K562 (cell line): ENCODE measurements around the gene SETD4. TPM values are rescaled to one million over a fixed set of nuclear protein-coding genes. Genes with fewer than 3 reads are reported as not detected.
A peak's percentile ranks its signal among the peaks of the same experiment; 100 is the strongest.

Experiments
- KHSRP ChIP-seq: fragments of 450-650 bp; IDR thresholded peaks from 2 replicates; pipeline ENCODE4 v1.6.1; 2017
- polyA plus RNA-seq, 8 experiments: library from polyadenylated mRNA; depleted of rRNA in 4 of 8; stranded (reverse) in 5 of 8; unstranded in 3 of 8; fragments of >200 nt; fragmentation: Nextera tagmentation in 2 of 8; fragmentation: Illumina TruSeq in 1 of 8; extraction: Ambion mirVana in 2 of 8; extraction: Trizol in 1 of 8; gene quantifications; 2 replicates each; pipeline versions ENCODE4 v1.2.1 to v1.2.3, GENCODE V29; 2011 to 2014; ENCODE audit warnings: inconsistent platforms in 1 of 8, missing spikeins in 1 of 8
- total RNA-seq, 7 experiments: library from RNA; depleted of rRNA in 6 of 7; stranded (reverse); fragments of >200 nt in 6 of 7; fragmentation: Illumina TruSeq in 2 of 7; extraction: Trizol in 2 of 7; gene quantifications; 2 replicates each; pipeline versions ENCODE4 v1.2.1 to v1.2.3, GENCODE V29; 2011 to 2021; ENCODE audit warnings: low replicate concordance in 1 of 7
- TF ChIP-seq, protein P1 (sequence below), 2 experiments: fragments of 450-650 bp in 1 of 2; sonication (generic) in 1 of 2; formaldehyde crosslinking in 1 of 2; IDR thresholded peaks; 2 replicates each; pipeline versions ENCODE4 v1.7.1 to v1.9.0; 2016 to 2022; ENCODE audit warnings: inconsistent platforms in 1 of 2, mild to moderate bottlenecking in 1 of 2, missing genetic modification reagents in 1 of 2
- TF ChIP-seq, protein P2 (sequence below): fragments of 450-650 bp; IDR thresholded peaks from 2 replicates; pipeline ENCODE4 v1.6.1; 2017; ENCODE audit warnings: antibody characterized with exemption
- TF ChIP-seq, protein P3 (sequence below): fragments of 450-650 bp; formaldehyde crosslinking; IDR thresholded peaks from 2 replicates; pipeline ENCODE4 v1.4.0; 2022; ENCODE audit warnings: missing genetic modification characterization
- TF ChIP-seq, protein P4 (sequence below): fragments of 450-650 bp; IDR thresholded peaks from 2 replicates; pipeline ENCODE4 v1.6.1; 2016; ENCODE audit warnings: borderline replicate concordance
- TF ChIP-seq, protein P5 (sequence below): fragments of 200-400 bp; formaldehyde crosslinking; IDR thresholded peaks from 2 replicates; pipeline ENCODE4 v1.6.1; 2017; ENCODE audit warnings: mild to moderate bottlenecking, low read depth, low read length, moderate library complexity
- TF ChIP-seq, protein P6 (sequence below): fragments of 200-800 bp; sonication (Bioruptor generic); IDR thresholded peaks from 2 replicates; pipeline ENCODE4 v1.6.1; 2017; ENCODE audit warnings: missing genetic modification characterization, missing compliant biosample characterization

The SETD4 gene
- total and polyA plus RNA-seq, 9 of the 15 experiments (the other 6 are each of a cell fraction or from before 2014, with no cell fraction given), result 16.1 to 51.3 (median 25.7) TPM

DNA sequence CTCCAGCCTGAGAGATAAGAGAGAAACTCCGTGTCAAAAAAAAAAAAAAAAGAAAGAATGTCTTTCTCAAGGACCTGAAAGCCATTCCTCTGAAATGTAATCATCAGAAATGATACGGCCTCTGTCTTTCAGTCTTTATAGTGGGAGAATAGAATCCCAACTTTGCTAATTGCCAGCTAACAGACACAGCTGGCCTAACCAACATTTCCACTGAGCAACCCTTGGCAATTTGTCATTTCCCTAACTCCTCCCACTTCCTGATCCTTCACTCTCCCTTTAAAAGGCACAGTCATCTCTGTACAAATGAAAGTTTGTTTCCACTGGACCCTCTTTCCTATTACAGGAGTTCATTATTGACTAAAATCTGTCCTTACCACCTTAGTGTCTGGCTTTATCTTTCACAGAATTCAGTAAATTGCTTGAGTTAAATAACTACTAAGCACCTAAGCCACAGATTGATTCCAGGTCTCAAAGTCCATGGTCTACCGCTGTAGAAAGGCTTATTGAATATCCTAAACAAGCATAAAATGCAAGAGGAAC lies 5.2 kb upstream of the SETD4 start (continued):
- TF ChIP-seq, protein P1, sequence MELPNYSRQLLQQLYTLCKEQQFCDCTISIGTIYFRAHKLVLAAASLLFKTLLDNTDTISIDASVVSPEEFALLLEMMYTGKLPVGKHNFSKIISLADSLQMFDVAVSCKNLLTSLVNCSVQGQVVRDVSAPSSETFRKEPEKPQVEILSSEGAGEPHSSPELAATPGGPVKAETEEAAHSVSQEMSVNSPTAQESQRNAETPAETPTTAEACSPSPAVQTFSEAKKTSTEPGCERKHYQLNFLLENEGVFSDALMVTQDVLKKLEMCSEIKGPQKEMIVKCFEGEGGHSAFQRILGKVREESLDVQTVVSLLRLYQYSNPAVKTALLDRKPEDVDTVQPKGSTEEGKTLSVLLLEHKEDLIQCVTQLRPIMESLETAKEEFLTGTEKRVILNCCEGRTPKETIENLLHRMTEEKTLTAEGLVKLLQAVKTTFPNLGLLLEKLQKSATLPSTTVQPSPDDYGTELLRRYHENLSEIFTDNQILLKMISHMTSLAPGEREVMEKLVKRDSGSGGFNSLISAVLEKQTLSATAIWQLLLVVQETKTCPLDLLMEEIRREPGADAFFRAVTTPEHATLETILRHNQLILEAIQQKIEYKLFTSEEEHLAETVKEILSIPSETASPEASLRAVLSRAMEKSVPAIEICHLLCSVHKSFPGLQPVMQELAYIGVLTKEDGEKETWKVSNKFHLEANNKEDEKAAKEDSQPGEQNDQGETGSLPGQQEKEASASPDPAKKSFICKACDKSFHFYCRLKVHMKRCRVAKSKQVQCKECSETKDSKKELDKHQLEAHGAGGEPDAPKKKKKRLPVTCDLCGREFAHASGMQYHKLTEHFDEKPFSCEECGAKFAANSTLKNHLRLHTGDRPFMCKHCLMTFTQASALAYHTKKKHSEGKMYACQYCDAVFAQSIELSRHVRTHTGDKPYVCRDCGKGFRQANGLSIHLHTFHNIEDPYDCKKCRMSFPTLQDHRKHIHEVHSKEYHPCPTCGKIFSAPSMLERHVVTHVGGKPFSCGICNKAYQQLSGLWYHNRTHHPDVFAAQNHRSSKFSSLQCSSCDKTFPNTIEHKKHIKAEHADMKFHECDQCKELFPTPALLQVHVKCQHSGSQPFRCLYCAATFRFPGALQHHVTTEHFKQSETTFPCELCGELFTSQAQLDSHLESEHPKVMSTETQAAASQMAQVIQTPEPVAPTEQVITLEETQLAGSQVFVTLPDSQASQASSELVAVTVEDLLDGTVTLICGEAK (IDR thresholded peaks at IDR 0.05), result 0 out of 2 replicates have a peak, but pooled peaks have one; percentile 22
- TF ChIP-seq, protein P1 (CRISPR knock-in tag; IDR thresholded peaks at IDR 0.05), result no peak
- TF ChIP-seq, protein P2, sequence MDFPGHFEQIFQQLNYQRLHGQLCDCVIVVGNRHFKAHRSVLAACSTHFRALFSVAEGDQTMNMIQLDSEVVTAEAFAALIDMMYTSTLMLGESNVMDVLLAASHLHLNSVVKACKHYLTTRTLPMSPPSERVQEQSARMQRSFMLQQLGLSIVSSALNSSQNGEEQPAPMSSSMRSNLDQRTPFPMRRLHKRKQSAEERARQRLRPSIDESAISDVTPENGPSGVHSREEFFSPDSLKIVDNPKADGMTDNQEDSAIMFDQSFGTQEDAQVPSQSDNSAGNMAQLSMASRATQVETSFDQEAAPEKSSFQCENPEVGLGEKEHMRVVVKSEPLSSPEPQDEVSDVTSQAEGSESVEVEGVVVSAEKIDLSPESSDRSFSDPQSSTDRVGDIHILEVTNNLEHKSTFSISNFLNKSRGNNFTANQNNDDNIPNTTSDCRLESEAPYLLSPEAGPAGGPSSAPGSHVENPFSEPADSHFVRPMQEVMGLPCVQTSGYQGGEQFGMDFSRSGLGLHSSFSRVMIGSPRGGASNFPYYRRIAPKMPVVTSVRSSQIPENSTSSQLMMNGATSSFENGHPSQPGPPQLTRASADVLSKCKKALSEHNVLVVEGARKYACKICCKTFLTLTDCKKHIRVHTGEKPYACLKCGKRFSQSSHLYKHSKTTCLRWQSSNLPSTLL, result no peak
- TF ChIP-seq, protein P3, sequence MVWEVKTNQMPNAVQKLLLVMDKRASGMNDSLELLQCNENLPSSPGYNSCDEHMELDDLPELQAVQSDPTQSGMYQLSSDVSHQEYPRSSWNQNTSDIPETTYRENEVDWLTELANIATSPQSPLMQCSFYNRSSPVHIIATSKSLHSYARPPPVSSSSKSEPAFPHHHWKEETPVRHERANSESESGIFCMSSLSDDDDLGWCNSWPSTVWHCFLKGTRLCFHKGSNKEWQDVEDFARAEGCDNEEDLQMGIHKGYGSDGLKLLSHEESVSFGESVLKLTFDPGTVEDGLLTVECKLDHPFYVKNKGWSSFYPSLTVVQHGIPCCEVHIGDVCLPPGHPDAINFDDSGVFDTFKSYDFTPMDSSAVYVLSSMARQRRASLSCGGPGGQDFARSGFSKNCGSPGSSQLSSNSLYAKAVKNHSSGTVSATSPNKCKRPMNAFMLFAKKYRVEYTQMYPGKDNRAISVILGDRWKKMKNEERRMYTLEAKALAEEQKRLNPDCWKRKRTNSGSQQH (CRISPR knock-in tag), result no peak
- no peak for TF ChIP-seq KHSRP
- TF ChIP-seq, protein P4, sequence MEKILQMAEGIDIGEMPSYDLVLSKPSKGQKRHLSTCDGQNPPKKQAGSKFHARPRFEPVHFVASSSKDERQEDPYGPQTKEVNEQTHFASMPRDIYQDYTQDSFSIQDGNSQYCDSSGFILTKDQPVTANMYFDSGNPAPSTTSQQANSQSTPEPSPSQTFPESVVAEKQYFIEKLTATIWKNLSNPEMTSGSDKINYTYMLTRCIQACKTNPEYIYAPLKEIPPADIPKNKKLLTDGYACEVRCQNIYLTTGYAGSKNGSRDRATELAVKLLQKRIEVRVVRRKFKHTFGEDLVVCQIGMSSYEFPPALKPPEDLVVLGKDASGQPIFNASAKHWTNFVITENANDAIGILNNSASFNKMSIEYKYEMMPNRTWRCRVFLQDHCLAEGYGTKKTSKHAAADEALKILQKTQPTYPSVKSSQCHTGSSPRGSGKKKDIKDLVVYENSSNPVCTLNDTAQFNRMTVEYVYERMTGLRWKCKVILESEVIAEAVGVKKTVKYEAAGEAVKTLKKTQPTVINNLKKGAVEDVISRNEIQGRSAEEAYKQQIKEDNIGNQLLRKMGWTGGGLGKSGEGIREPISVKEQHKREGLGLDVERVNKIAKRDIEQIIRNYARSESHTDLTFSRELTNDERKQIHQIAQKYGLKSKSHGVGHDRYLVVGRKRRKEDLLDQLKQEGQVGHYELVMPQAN, result no peak
- TF ChIP-seq, protein P5, sequence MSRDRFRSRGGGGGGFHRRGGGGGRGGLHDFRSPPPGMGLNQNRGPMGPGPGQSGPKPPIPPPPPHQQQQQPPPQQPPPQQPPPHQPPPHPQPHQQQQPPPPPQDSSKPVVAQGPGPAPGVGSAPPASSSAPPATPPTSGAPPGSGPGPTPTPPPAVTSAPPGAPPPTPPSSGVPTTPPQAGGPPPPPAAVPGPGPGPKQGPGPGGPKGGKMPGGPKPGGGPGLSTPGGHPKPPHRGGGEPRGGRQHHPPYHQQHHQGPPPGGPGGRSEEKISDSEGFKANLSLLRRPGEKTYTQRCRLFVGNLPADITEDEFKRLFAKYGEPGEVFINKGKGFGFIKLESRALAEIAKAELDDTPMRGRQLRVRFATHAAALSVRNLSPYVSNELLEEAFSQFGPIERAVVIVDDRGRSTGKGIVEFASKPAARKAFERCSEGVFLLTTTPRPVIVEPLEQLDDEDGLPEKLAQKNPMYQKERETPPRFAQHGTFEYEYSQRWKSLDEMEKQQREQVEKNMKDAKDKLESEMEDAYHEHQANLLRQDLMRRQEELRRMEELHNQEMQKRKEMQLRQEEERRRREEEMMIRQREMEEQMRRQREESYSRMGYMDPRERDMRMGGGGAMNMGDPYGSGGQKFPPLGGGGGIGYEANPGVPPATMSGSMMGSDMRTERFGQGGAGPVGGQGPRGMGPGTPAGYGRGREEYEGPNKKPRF, result no peak
- TF ChIP-seq, protein P6, sequence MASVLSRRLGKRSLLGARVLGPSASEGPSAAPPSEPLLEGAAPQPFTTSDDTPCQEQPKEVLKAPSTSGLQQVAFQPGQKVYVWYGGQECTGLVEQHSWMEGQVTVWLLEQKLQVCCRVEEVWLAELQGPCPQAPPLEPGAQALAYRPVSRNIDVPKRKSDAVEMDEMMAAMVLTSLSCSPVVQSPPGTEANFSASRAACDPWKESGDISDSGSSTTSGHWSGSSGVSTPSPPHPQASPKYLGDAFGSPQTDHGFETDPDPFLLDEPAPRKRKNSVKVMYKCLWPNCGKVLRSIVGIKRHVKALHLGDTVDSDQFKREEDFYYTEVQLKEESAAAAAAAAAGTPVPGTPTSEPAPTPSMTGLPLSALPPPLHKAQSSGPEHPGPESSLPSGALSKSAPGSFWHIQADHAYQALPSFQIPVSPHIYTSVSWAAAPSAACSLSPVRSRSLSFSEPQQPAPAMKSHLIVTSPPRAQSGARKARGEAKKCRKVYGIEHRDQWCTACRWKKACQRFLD (CRISPR knock-in tag), result no peak
